ENCODE results near the gene SCYGR2.

DNA sequence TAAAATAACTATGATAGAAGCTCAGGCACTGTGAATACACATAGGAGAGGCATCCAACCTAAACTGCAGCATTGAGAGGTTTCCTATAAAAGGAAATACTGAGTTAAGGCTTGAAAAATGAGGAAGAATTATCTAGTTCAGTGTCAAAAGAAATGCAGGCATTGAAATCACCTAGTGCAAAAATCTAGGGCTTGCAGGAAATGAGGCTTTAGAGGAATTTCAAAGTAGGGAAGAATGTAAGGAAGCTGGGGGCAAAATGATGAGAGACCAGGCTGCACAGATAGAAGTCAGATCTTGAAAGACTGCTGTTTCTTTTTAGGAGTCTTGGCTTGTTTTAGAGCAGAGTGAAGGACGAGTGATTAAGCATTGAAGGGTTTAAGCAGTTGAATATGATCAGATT lies 28.1 kb upstream of the SCYGR2 start:
- TF ChIP-seq CTCF (IDR thresholded peaks at IDR 0.05; ENCODE audit: borderline replicate concordance, extremely low read depth, low read length, poor library complexity, severe bottlenecking) = no peak
- TF ChIP-seq EZH2 (IDR thresholded peaks at IDR 0.05; ENCODE audit: borderline replicate concordance, low read depth, low read length, severe bottlenecking) = no peak

All from DND-41 (cell line).